Progenitor cell of endocrine pancreas (in vitro differentiated cells): Measurements from ENCODE around the gene PRPF40B. TPM values are rescaled to one million over a fixed set of nuclear protein-coding genes. Genes with fewer than 3 reads are reported as not detected.

Experiments
- DNase-seq: peaks from one replicate; pipeline ENCODE4 v3.0.0; 2021; ENCODE audit warnings: low spot score; ENCODE audit not compliant: unreplicated experiment
- H3K27ac Mint-ChIP-seq: 2 replicates; pipeline ENCODE4 v1.8.0; 2021; ENCODE audit warnings: mild to moderate bottlenecking, moderate library complexity, mixed read lengths
- H3K27me3 Mint-ChIP-seq: 2 replicates; pipeline ENCODE4 v1.8.0; 2021; ENCODE audit warnings: mixed read lengths
- H3K36me3 Mint-ChIP-seq: 2 replicates; pipeline ENCODE4 v1.8.0; 2022; ENCODE audit warnings: mixed read lengths; ENCODE audit not compliant: insufficient read depth
- H3K4me1 Mint-ChIP-seq: 2 replicates; pipeline ENCODE4 v1.8.0; 2021; ENCODE audit warnings: low read depth, mixed read lengths
- H3K4me3 Mint-ChIP-seq: 2 replicates; pipeline ENCODE4 v1.8.0; 2021; ENCODE audit warnings: low read depth, mild to moderate bottlenecking, moderate library complexity, mixed read lengths
- H3K9me3 Mint-ChIP-seq: 2 replicates; pipeline ENCODE4 v1.8.0; 2021; ENCODE audit warnings: low read depth, mixed read lengths
- total RNA-seq: library from RNA; stranded (reverse); gene quantifications from 2 replicates; pipeline ENCODE4 v1.2.1, GENCODE V29; 2021
- TF ChIP-seq, protein P1 (sequence below): fragments of 200-600 bp; sonication (generic); IDR thresholded peaks from one replicate; pipeline ENCODE4 v1.5.0; 2021; ENCODE audit warnings: antibody characterized with exemption, mild to moderate bottlenecking; ENCODE audit not compliant: unreplicated experiment

Gene PRPF40B
- total RNA-seq, 1 donor from 2014 or later, result 63.4 TPM

DNA sequence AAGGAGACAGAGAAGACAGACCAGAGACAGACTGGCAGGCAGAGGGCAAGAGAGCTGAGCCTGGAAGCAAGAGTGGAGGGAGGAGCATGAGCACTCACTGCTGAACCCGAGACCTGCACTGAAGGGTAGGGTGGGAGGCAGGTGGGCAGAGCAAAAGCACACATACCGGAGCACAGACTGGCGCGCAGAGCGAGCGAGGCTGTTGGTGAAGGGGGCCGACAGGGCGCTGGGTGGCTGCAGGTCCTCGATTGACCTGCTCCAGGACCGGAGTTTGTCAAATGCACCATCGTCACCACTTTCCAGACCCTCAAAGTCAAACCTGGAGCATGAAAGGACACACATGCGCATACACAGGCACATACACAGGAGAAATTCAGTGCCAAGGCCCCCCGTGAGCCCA, 34.9 kb downstream of the PRPF40B start:
- Mint-ChIP-seq H3K4me1 (no peaks in the 10 kb centered on the region), H3K27me3 (no peaks in the 10 kb centered on the region), H3K4me3 (no peak overlapping the region), H3K27ac (no peak overlapping the region), H3K9me3 (no peaks in the 10 kb centered on the region), H3K36me3 (peaks cover 5% of the 10 kb centered on the region)
- no peak for DNase-seq
- TF ChIP-seq, protein P1, sequence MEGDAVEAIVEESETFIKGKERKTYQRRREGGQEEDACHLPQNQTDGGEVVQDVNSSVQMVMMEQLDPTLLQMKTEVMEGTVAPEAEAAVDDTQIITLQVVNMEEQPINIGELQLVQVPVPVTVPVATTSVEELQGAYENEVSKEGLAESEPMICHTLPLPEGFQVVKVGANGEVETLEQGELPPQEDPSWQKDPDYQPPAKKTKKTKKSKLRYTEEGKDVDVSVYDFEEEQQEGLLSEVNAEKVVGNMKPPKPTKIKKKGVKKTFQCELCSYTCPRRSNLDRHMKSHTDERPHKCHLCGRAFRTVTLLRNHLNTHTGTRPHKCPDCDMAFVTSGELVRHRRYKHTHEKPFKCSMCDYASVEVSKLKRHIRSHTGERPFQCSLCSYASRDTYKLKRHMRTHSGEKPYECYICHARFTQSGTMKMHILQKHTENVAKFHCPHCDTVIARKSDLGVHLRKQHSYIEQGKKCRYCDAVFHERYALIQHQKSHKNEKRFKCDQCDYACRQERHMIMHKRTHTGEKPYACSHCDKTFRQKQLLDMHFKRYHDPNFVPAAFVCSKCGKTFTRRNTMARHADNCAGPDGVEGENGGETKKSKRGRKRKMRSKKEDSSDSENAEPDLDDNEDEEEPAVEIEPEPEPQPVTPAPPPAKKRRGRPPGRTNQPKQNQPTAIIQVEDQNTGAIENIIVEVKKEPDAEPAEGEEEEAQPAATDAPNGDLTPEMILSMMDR, result no peak

DNA sequence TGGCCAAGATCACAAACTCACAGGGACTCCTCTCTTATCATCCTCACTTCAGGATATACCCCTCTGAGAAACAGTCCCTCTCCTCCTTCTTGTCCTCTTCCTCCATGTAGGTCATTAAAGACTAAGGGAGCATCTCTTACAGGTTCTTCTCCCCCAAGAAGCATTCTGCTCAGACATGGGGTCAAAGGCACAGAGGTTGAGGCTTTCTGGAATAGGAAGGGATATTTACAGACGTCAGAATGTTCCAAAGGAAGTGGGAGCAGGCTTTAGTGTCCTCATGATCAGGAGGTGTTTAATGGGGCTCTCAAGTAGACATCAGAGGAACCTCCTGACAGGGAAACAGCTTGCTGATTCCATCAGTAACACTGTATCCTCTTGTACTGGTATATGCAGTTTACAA, 36.4 kb downstream of the PRPF40B start:
- no peak for DNase-seq
- Mint-ChIP-seq H3K27me3 (no peaks in the 10 kb centered on the region), H3K4me1 (no peaks in the 10 kb centered on the region), H3K9me3 (no peaks in the 10 kb centered on the region), H3K27ac (no peak overlapping the region), H3K36me3 (peaks cover 5% of the 10 kb centered on the region), H3K4me3 (no peak overlapping the region)
- TF ChIP-seq, protein P1, result no peak

DNA sequence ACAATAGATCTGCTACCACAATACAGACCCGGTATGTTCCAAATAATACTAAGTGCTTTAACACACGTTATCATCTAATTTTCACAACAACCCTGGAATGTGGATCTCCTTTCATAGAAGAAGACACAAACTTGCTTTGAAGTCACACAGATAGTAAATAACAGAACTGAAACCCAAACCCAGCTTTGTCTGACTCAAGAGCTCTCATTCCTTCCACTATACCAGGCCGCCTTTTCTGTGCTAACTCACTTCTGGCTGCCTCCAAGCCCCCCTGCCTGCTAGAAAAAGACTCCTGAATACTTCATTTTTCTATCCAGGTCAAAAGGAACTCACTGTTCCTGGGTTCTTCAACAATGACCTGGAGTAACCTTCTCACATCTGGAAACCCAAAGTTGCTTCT, 37.8 kb downstream of the PRPF40B start:
- DNase-seq, result no peak
- Mint-ChIP-seq H3K9me3 (no peaks in the 10 kb centered on the region), H3K4me3 (no peak overlapping the region), H3K4me1 (no peaks in the 10 kb centered on the region), H3K27ac (no peak overlapping the region), H3K36me3 (peaks cover 5% of the 10 kb centered on the region), H3K27me3 (no peaks in the 10 kb centered on the region)
- TF ChIP-seq, protein P1, result no peak

DNA sequence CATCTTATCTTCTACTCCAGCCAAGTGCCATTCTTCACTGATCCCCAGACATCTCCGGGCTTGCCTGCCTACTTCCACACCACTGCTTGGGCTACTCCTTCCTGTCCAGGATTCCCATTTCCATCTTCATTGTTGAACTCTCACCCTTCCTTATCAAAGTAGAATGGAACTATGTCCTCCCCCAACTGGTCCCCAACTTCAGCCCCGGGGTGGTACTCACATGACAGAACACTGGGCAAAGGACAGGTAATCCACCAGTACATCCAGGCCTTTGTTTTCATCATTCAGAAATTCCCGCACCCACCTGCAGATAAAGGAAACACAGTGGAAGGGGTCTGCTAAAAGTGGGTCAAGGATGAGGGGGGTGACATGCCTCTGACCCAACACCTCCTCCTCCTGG, 38.4 kb downstream of the PRPF40B start:
- no peak for DNase-seq
- Mint-ChIP-seq H3K9me3 (no peaks in the 10 kb centered on the region), H3K36me3 (peaks cover 5% of the 10 kb centered on the region), H3K4me1 (no peaks in the 10 kb centered on the region), H3K27me3 (no peaks in the 10 kb centered on the region), H3K27ac (no peak overlapping the region), H3K4me3 (no peak overlapping the region)
- TF ChIP-seq, protein P1, result no peak

DNA sequence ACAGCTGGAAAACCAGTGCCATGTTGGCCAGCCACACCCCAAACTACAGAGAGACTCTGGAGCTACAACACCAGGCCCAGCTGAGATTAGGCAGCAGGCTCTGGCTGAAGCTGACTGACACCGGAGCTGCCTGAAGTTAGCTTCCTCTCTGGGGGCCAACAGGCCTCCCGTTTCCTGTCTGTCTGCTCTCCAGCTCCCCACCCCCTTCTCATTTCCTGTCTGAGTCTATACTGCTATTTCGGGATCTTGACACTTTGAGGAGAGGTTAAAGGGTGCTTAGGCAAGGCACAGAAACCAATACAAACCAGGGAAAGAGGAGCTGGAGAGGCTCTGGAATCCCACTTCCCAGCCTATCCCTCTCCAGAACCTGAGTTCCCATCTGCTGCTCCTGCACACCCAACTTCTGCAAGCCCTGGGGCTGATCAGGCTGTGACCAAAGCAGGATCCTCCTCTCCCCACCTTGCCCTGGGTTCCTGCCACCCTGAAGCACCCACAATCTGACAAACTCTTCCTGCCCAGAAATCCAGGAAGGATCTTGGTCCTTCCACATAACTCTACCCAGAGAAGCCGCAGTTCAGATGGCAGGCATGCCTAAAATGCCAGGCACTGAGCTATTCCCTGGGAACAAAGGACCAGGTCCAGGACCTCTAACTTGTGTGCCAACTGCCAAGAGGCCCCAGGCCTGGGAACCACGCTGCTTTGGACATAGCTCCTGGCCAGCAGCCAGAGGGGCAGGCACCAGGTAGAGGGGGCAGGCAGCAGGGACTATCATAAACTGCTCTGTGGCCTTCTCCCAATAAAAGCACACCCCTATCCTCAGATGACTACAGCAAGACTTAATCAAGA, 39.9 kb downstream of the PRPF40B start:
- no peak overlapping the region for H3K4me3 Mint-ChIP-seq
- H3K27ac Mint-ChIP-seq, result no peak overlapping the region
- no peaks in the 10 kb centered on the region for H3K27me3 Mint-ChIP-seq

More for the DNA sequence above, 39.9 kb downstream of the PRPF40B start:
- Mint-ChIP-seq H3K4me1 (no peaks in the 10 kb centered on the region), H3K9me3 (no peaks in the 10 kb centered on the region), H3K36me3 (peaks cover 3% of the 10 kb centered on the region)
- TF ChIP-seq, protein P1, result no peak
- no peak for DNase-seq
